Lower lobe of right lung (tissue), 2 donors: ENCODE data around the gene PTPRN2. TPM values are rescaled to one million over a fixed set of nuclear protein-coding genes. Genes with fewer than 3 reads are reported as not detected.
"Not testable (repeated sequence)": the region's sequence is repeated elsewhere in the genome, so short reads cannot be mapped to it uniquely, and the experiment has no call there.

ENCODE experiments used
- ATAC-seq, 2 donors: fragments of 200-7000 bp; cut with Tn5 transposase; one replicate each; pipeline ENCODE4 v1.9.1; 2020 to 2022; ENCODE audit warnings: mild to moderate bottlenecking in 2 of 2, moderate library complexity in 2 of 2
- DNase-seq: peaks from one replicate; pipeline ENCODE4 v3.0.0-alpha.2; 2020
- H3K27ac ChIP-seq: fragments of 200-600 bp; one replicate; pipeline ENCODE4 v1.8.0; 2022
- H3K27me3 ChIP-seq: fragments of 200-600 bp; one replicate; pipeline ENCODE4 v1.8.0; 2022; ENCODE audit warnings: low read depth
- H3K36me3 ChIP-seq: fragments of 200-600 bp; one replicate; pipeline ENCODE4 v1.8.0; 2022; ENCODE audit warnings: mild to moderate bottlenecking
- H3K4me1 ChIP-seq: fragments of 200-600 bp; one replicate; pipeline ENCODE4 v1.8.0; 2022
- H3K4me3 ChIP-seq: fragments of 200-600 bp; one replicate; pipeline ENCODE4 v1.8.0; 2022; ENCODE audit warnings: mild to moderate bottlenecking
- H3K9me3 ChIP-seq: fragments of 200-600 bp; one replicate; pipeline ENCODE4 v1.8.0; 2022
- intact Hi-C: fragments of 100-400 bp; cut with DNase I; formaldehyde crosslinking; loops from one replicate; pipeline ENCODE4 v1.11.0; 2022
- total RNA-seq: library from RNA; stranded (reverse); fragmentation: NEBNext Ultra II Directional; extraction: Animal tissue kit (Norgen Biotek cat#: 25700); gene quantifications from one replicate; pipeline ENCODE4 v1.2.1, GENCODE V29; 2021
- TF ChIP-seq, protein P1 (sequence below): fragments of 200-600 bp; IDR thresholded peaks from one replicate; pipeline ENCODE4 v1.8.0; 2022; ENCODE audit warnings: antibody characterized with exemption, mild to moderate bottlenecking
- donor health status: DM: no; HTN: yes; CAD: no; lungs with severe emphysema.

The PTPRN2 gene
- total RNA-seq, 1 donor from 2014 or later: 6.8 TPM

DNA sequence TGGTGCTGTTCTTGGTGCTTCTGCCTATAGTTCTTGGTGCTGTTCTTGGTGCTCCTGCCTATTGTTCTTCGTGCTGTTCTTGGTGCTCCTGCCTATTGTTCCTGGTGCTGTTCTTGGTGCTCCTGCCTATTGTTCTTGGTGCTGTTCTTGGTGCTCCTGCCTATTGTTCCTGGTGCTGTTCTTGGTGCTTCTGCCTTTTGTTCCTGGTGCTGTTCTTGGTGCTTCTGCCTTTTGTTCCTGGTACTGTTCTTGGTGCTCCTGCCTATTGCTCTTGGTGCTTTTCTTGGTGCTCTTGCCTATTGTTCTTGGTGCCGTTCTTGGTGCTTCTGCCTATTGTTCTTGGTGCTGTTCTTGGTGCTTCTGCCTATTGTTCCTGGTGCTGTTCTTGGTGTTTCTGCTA lies 71.1 kb downstream of the PTPRN2 start:
- Histone ChIP-seq H3K27ac (no peak overlapping the region), H3K9me3 (peaks cover 12% of the 10 kb centered on the region), H3K36me3 (no peaks in the 10 kb centered on the region), H3K27me3 (peaks cover 8% of the 10 kb centered on the region), H3K4me3 (no peak overlapping the region), H3K4me1 (no peaks in the 10 kb centered on the region)
- intact Hi-C loops: no loop called here
- ATAC-seq (no peak), DNase-seq (no peak)
- TF ChIP-seq, protein P1, sequence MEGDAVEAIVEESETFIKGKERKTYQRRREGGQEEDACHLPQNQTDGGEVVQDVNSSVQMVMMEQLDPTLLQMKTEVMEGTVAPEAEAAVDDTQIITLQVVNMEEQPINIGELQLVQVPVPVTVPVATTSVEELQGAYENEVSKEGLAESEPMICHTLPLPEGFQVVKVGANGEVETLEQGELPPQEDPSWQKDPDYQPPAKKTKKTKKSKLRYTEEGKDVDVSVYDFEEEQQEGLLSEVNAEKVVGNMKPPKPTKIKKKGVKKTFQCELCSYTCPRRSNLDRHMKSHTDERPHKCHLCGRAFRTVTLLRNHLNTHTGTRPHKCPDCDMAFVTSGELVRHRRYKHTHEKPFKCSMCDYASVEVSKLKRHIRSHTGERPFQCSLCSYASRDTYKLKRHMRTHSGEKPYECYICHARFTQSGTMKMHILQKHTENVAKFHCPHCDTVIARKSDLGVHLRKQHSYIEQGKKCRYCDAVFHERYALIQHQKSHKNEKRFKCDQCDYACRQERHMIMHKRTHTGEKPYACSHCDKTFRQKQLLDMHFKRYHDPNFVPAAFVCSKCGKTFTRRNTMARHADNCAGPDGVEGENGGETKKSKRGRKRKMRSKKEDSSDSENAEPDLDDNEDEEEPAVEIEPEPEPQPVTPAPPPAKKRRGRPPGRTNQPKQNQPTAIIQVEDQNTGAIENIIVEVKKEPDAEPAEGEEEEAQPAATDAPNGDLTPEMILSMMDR: no peak

GRCh38 chr7:158512869-158513268 lies 74.8 kb downstream of the PTPRN2 start:
- Histone ChIP-seq H3K4me3 (no peak overlapping the region), H3K27me3 (peaks cover 8% of the 10 kb centered on the region), H3K9me3 (peaks cover 14% of the 10 kb centered on the region), H3K36me3 (no peaks in the 10 kb centered on the region), H3K4me1 (no peaks in the 10 kb centered on the region), H3K27ac (no peak overlapping the region)
- intact Hi-C loops: no loop called here
- TF ChIP-seq, protein P1: no peak
- ATAC-seq: no peak
- no peak for DNase-seq

GRCh38 chr7:158512042-158512441 lies 75.6 kb downstream of the PTPRN2 start:
- TF ChIP-seq, protein P1: no peak
- no peaks in the 10 kb centered on the region for H3K4me1 ChIP-seq
- H3K27ac ChIP-seq: no peak overlapping the region
- H3K36me3 ChIP-seq: no peaks in the 10 kb centered on the region
- intact Hi-C loops: no loop called here
- peaks cover 14% of the 10 kb centered on the region for H3K9me3 ChIP-seq
- no peak overlapping the region for H3K4me3 ChIP-seq
- peaks cover 2% of the 10 kb centered on the region for H3K27me3 ChIP-seq
- DNase-seq (no peak), ATAC-seq (no peak)

DNA sequence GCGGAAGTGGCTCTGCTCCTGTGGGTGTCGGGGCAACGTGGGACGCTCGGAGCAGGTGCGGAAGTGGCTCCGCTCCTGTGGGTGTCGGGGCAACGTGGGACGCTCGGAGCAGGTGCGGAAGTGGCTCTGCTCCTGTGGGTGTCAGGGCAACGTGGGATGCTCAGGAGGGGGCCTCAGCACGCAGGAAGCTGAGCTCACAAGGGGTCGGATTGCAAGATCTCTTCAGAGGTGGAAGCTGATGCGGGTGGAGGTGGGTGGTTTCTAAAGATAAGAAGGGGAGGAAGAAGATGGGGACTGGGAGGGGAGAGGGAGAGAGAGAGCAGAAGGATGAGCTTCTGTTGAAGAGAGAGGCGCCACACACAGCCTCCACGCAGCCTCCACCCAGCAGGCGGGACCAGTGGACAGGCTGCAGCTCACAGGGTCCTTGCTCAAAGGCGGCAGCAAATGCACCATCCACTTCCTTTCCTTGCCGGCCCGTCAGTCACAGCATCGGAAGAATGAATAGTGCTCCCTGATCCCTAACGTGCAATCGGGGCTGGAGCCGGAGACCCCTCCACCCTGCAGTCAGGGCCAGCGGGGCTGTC lies 78.7 kb downstream of the PTPRN2 start:
- H3K27me3 ChIP-seq: no peaks in the 10 kb centered on the region
- intact Hi-C loops: no loop called here
- H3K9me3 ChIP-seq: peaks cover 25% of the 10 kb centered on the region
- H3K36me3 ChIP-seq: no peaks in the 10 kb centered on the region
- H3K27ac ChIP-seq: no peak overlapping the region
- no peak for ATAC-seq
- H3K4me1 ChIP-seq: no peaks in the 10 kb centered on the region
- no peak overlapping the region for H3K4me3 ChIP-seq
- TF ChIP-seq, protein P1: no peak
- DNase-seq: no peak

DNA sequence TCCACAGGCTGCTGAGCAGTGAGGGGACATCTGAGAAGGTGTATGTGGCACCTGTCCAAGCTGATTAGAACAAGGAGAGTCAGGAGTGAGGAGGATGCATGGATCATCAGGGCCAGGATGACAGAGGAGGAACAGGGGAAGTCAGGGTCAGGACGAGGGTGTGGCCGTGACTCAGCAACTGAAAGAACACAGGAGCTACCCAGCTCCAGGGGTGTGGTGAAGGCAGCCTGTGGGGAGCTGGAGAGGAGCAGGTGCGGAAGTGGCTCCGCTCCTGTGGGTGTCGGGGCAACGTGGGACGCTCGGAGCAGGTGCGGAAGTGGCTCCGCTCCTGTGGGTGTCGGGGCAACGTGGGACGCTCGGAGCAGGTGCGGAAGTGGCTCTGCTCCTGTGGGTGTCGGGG lies 79.3 kb downstream of the PTPRN2 start:
- H3K4me1 ChIP-seq, H3K4me3 ChIP-seq, H3K27me3 ChIP-seq, DNase-seq, H3K27ac ChIP-seq, H3K36me3 ChIP-seq, ATAC-seq, intact Hi-C loops: not testable (repeated sequence)
- peaks cover 25% of the 10 kb centered on the region for H3K9me3 ChIP-seq

DNA sequence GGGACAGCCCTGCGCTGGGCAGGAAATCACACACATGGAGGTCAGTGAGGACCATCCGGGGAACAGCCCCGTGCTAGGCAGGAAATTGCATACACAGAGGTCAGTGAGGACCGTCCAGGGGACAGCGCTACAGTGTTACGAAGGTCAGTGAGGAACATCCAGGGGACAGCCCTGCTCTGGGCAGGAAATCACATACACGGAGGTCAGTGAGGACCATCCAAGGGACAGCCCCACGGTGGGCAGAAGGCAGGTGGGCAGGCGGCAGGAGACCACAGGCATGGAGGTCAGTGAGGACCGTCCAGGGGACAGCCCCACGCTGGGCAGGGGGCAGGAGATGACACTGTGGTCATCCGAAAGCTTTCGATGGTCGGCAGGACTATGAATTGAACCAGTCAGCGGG lies 79.7 kb downstream of the PTPRN2 start:
- Histone ChIP-seq H3K4me1 (no peaks in the 10 kb centered on the region), H3K9me3 (peaks cover 22% of the 10 kb centered on the region), H3K4me3 (no peak overlapping the region), H3K36me3 (no peaks in the 10 kb centered on the region), H3K27ac (no peak overlapping the region), H3K27me3 (no peaks in the 10 kb centered on the region)
- intact Hi-C loops: no loop called here
- DNase-seq (no peak), ATAC-seq (no peak)
- TF ChIP-seq, protein P1: no peak

GRCh38 chr7:158507175-158507574 lies 80.4 kb downstream of the PTPRN2 start:
- ATAC-seq, DNase-seq, H3K4me1 ChIP-seq, H3K36me3 ChIP-seq, intact Hi-C loops, H3K4me3 ChIP-seq, H3K27me3 ChIP-seq, H3K27ac ChIP-seq: not testable (repeated sequence)
- peaks cover 19% of the 10 kb centered on the region for H3K9me3 ChIP-seq
